Peyer's patch (tissue), 4 donors: ENCODE measurements around the gene TMEM117. TPM values are rescaled to one million over a fixed set of nuclear protein-coding genes. Genes with fewer than 3 reads are reported as not detected.

Source experiments
- DNase-seq, 3 donors: peaks; one replicate each; pipeline ENCODE4 v3.0.0-alpha.2; 2017 to 2019
- H3K27ac ChIP-seq, 4 donors: fragments of 200-600 bp; sonication (generic); one replicate each; pipeline ENCODE4 v1.5.1; 2016 to 2019
- H3K27me3 ChIP-seq, 2 donors: fragments of 200-600 bp; sonication (generic); one replicate each; pipeline ENCODE4 v1.5.1; 2019
- H3K36me3 ChIP-seq, 3 donors: fragments of 200-600 bp; sonication (generic); one replicate each; pipeline ENCODE4 v1.5.1; 2016 to 2019
- H3K4me1 ChIP-seq, 4 donors: fragments of 200-600 bp; sonication (generic); one replicate each; pipeline ENCODE4 v1.5.1; 2016 to 2019
- H3K4me3 ChIP-seq, 4 donors: fragments of 200-600 bp; sonication (generic); 1 replicate in 3 of 4; 2 replicates in 1 of 4; pipeline ENCODE4 v1.5.1; 2016 to 2019; ENCODE audit warnings: mild to moderate bottlenecking in 1 of 4
- H3K9me3 ChIP-seq, 4 donors: fragments of 200-600 bp; sonication (generic); one replicate each; pipeline ENCODE4 v1.5.1; 2016 to 2019; ENCODE audit warnings: mild to moderate bottlenecking in 1 of 4
- POLR2A ChIP-seq, 2 donors: fragments of 450-650 bp; IDR thresholded peaks; one replicate each; pipeline ENCODE4 v1.5.1; 2017; ENCODE audit warnings: antibody characterized with exemption in 2 of 2, mild to moderate bottlenecking in 2 of 2, moderate library complexity in 2 of 2
- total RNA-seq, 4 donors: library from RNA; depleted of rRNA; stranded (reverse); fragments of >200 nt; gene quantifications; one replicate each; pipeline ENCODE4 v1.1.0, GENCODE V29; 2016
- TF ChIP-seq, protein P1 (sequence below), 6 experiments: fragments of 450-650 bp in 4 of 6; fragments of 200-600 bp in 2 of 6; sonication (generic) in 1 of 6; IDR thresholded peaks; one replicate each; pipeline ENCODE4 v1.5.1; 2017 to 2019; ENCODE audit warnings: antibody characterized with exemption in 6 of 6, mild to moderate bottlenecking in 3 of 6, moderate library complexity in 1 of 6

TMEM117 gene
- total RNA-seq, 4 donors from 2014 or later: 10.7 to 60.1 (median 51.9) TPM

DNA sequence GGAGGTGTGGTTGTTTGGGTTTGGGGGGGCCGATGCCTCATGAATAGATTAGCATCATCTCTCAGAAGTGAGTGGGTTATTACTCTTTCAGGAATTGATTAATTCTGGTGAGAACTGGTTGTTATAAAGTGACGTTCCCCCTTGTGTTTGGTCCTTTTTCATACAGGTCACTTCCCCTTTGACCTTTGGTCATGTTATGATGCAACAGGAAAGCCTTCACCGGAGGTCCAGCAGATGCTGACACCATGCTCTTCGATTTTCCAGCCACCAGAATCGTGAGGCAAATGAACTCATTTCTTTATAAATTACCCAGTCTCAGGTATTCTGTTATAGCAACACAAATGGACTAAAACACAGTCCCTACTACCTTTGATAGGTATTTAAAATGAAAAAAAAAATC lies 600.9 kb downstream of the TMEM117 start:
- no peak overlapping the region for H3K4me3 ChIP-seq
- no peaks in the 10 kb centered on the region for H3K4me1 ChIP-seq
- H3K36me3 ChIP-seq: no peaks in the 10 kb centered on the region
- TF ChIP-seq POLR2A (IDR thresholded peaks at IDR 0.05): no peak
- TF ChIP-seq, protein P1, sequence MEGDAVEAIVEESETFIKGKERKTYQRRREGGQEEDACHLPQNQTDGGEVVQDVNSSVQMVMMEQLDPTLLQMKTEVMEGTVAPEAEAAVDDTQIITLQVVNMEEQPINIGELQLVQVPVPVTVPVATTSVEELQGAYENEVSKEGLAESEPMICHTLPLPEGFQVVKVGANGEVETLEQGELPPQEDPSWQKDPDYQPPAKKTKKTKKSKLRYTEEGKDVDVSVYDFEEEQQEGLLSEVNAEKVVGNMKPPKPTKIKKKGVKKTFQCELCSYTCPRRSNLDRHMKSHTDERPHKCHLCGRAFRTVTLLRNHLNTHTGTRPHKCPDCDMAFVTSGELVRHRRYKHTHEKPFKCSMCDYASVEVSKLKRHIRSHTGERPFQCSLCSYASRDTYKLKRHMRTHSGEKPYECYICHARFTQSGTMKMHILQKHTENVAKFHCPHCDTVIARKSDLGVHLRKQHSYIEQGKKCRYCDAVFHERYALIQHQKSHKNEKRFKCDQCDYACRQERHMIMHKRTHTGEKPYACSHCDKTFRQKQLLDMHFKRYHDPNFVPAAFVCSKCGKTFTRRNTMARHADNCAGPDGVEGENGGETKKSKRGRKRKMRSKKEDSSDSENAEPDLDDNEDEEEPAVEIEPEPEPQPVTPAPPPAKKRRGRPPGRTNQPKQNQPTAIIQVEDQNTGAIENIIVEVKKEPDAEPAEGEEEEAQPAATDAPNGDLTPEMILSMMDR (IDR thresholded peaks at IDR 0.05): no peak
- no peaks in the 10 kb centered on the region for H3K9me3 ChIP-seq
- DNase-seq: no peak
- H3K27ac ChIP-seq: no peak overlapping the region
- no peaks in the 10 kb centered on the region for H3K27me3 ChIP-seq

Other genes with a start within 250 kb of the TMEM117 start
- gene PUS7L, start 77.3 kb upstream of the TMEM117 start, total RNA-seq: 10 to 100 TPM in 2 of 4 donors, 1 to 10 TPM in 2; 5.4 to 22.3 (median 9.9) TPM
- gene IRAK4, start 77.1 kb upstream of the TMEM117 start, total RNA-seq: 10 to 100 TPM; 28.9 to 49.5 (median 41.3) TPM
- gene TWF1, start 29.8 kb upstream of the TMEM117 start, total RNA-seq: 100 to 1,000 TPM in 1 of 4 donors, 10 to 100 TPM in 3; 40.9 to 126 (median 64.0) TPM